ENCODE data around the gene ETNK2.

GRCh38 chr1:204196068-204196795 is 44.4 kb upstream of the ETNK2 start, which contains the start of gene KISS1:
- TF ChIP-seq POLR2A (IDR thresholded peaks at IDR 0.05; ENCODE audit: low read length) (no peak), GATA1 (IDR thresholded peaks at IDR 0.05; ENCODE audit: low read depth, low read length) (no peak)

Measured in erythroblast (primary cell).